Upper lobe of left lung (tissue), 4 donors: ENCODE results near the gene ADIPOR2.

ENCODE experiments used
- POLR2A ChIP-seq, 4 donors: fragments of 450-650 bp; IDR thresholded peaks; one replicate each; pipeline ENCODE4 v1.5.1; 2016 to 2017; ENCODE audit warnings: antibody characterized with exemption in 4 of 4, mild to moderate bottlenecking in 2 of 4
- POLR2AphosphoS5 ChIP-seq, 2 donors: sonication (generic); formaldehyde crosslinking; IDR thresholded peaks; one replicate each; pipeline ENCODE4 v1.5.1; 2017; ENCODE audit warnings: antibody characterized with exemption in 2 of 2
- TF ChIP-seq, protein P1 (sequence below), 6 experiments: fragments of 450-650 bp in 4 of 6; fragments of 200-600 bp in 2 of 6; sonication (generic) in 2 of 6; IDR thresholded peaks; one replicate each; pipeline ENCODE4 v1.5.1; 2016 to 2019; ENCODE audit warnings: antibody characterized with exemption in 6 of 6

DNA sequence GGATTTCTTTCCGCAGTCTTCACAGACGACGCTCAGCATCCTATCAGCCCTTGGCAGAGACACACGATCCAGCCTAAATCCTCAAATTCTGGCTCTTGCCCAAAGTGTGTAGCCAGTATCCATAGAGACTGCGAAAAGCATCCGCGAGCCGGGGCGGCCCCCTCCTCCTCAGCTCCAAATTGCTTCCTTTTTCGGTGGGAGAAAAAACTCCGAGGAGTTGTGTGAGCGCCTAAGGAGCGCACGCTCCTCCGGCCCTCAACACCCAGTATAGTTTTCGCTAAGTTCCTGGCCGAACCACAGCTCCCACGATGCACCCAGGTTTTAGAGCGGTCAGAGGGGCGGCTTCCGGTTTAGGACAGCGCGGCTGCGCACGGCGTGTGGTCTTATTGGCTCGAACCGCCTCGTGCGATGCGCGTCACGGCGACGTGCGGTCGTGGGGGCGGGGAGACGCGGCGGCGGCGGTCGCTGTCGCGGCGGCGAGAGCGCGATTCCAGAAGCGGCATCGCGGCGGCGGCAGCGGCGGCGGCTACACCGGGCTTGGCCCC lies at the start of gene ADIPOR2:
- peak in 2 of 4 donors; percentile 92 to 94 for TF ChIP-seq POLR2A (IDR thresholded peaks at IDR 0.05)
- TF ChIP-seq, protein P1, sequence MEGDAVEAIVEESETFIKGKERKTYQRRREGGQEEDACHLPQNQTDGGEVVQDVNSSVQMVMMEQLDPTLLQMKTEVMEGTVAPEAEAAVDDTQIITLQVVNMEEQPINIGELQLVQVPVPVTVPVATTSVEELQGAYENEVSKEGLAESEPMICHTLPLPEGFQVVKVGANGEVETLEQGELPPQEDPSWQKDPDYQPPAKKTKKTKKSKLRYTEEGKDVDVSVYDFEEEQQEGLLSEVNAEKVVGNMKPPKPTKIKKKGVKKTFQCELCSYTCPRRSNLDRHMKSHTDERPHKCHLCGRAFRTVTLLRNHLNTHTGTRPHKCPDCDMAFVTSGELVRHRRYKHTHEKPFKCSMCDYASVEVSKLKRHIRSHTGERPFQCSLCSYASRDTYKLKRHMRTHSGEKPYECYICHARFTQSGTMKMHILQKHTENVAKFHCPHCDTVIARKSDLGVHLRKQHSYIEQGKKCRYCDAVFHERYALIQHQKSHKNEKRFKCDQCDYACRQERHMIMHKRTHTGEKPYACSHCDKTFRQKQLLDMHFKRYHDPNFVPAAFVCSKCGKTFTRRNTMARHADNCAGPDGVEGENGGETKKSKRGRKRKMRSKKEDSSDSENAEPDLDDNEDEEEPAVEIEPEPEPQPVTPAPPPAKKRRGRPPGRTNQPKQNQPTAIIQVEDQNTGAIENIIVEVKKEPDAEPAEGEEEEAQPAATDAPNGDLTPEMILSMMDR (IDR thresholded peaks at IDR 0.05) = peak in 1 of 6 experiments; percentile 25
- TF ChIP-seq POLR2AphosphoS5 (IDR thresholded peaks at IDR 0.05) = peak; percentile 91 to 97
